HEK293 (cell line): ENCODE measurements around the gene ANKZF1.

Experiments used
- CTCF ChIA-PET: fragments of 350-600 bp; formaldehyde crosslinking; extraction: SDS; loops from one replicate; lab custom pipeline; 2021; ENCODE audit warnings: antibody characterized with exemption; lab: Yijun Ruan, JAX
- POLR2A ChIA-PET: fragments of 300-600 bp; formaldehyde crosslinking; extraction: SDS; loops from one replicate; lab custom pipeline; 2020; ENCODE audit warnings: antibody characterized with exemption, inconsistent platforms; lab: Yijun Ruan, JAX
- H3K27ac ChIP-seq: fragments of 200-500 bp; sonication (Bioruptor generic); 2 replicates; pipeline ENCODE4 v1.5.1; 2014; ENCODE audit warnings: low read depth, low read length, control low read depth, inconsistent platforms; ENCODE audit errors: extremely low read depth
- H3K36me3 ChIP-seq, 2 experiments: fragments of 200-500 bp in 1 of 2; sonication (Bioruptor generic) in 1 of 2; 1 replicate in 1 of 2; 2 replicates in 1 of 2; pipeline ENCODE4 v1.5.1; 2014 to 2017; ENCODE audit warnings: inconsistent platforms in 2 of 2, low read length in 2 of 2; ENCODE audit not compliant: control insufficient read depth in 2 of 2, insufficient read depth in 1 of 2
- H3K4me1 ChIP-seq: fragments of 200-500 bp; sonication (Bioruptor generic); 2 replicates; pipeline ENCODE4 v1.5.1; 2014; ENCODE audit warnings: mild to moderate bottlenecking, low read length, inconsistent platforms; ENCODE audit not compliant: control insufficient read depth, insufficient read depth
- H3K4me3 ChIP-seq: 2 replicates; pipeline ENCODE4 v1.5.1; 2011; ENCODE audit warnings: low read depth, mild to moderate bottlenecking, control low read depth, low read length, moderate library complexity
- H3K9me3 ChIP-seq: fragments of 200-500 bp; sonication (Bioruptor generic); 2 replicates; pipeline ENCODE4 v1.5.1; 2014; ENCODE audit warnings: low read depth, low read length, inconsistent platforms; ENCODE audit not compliant: control insufficient read depth, insufficient read depth
- MEIS1 ChIP-seq: sonication (generic); formaldehyde crosslinking; IDR thresholded peaks from 2 replicates; pipeline ENCODE4 v1.8.1; 2022; ENCODE audit warnings: missing genetic modification reagents, mild to moderate bottlenecking, borderline replicate concordance
- MYNN ChIP-seq: fragments of 450-650 bp; formaldehyde crosslinking; IDR thresholded peaks from 2 replicates; pipeline ENCODE4 v1.5.1; 2016; ENCODE audit warnings: missing biosample characterization, missing genetic modification characterization, borderline replicate concordance
- ZEB2 ChIP-seq: fragments of 450-650 bp; formaldehyde crosslinking; IDR thresholded peaks from 2 replicates; pipeline ENCODE4 v1.5.1; 2016; ENCODE audit warnings: missing biosample characterization, missing genetic modification characterization
- ZNF10 ChIP-seq: fragments of 450-650 bp; formaldehyde crosslinking; IDR thresholded peaks from 2 replicates; pipeline ENCODE4 v1.5.1; 2017; ENCODE audit warnings: missing biosample characterization, missing genetic modification characterization
- ZNF324 ChIP-seq: fragments of 450-650 bp; formaldehyde crosslinking; IDR thresholded peaks from 2 replicates; pipeline ENCODE4 v1.5.1; 2016; ENCODE audit warnings: missing biosample characterization, missing genetic modification characterization
- ZNF350 ChIP-seq: fragments of 450-650 bp; formaldehyde crosslinking; IDR thresholded peaks from 2 replicates; pipeline ENCODE4 v1.5.0; 2017; ENCODE audit warnings: missing biosample characterization, mild to moderate bottlenecking, missing genetic modification characterization
- ZNF366 ChIP-seq: fragments of 450-650 bp; formaldehyde crosslinking; conservative IDR thresholded peaks from 2 replicates; pipeline ENCODE4 v1.5.1; 2016; ENCODE audit warnings: missing biosample characterization, missing genetic modification characterization
- ZNF37A ChIP-seq: fragments of 450-650 bp; IDR thresholded peaks from 2 replicates; pipeline ENCODE4 v1.5.1; 2018; ENCODE audit warnings: missing biosample characterization, missing genetic modification characterization
- ZNF426 ChIP-seq: fragments of 450-650 bp; formaldehyde crosslinking; IDR thresholded peaks from 2 replicates; pipeline ENCODE4 v1.5.1; 2017; ENCODE audit warnings: missing biosample characterization, missing genetic modification characterization, mild to moderate bottlenecking, inconsistent platforms, moderate library complexity
- ZNF707 ChIP-seq: fragments of 450-650 bp; formaldehyde crosslinking; IDR thresholded peaks from 2 replicates; pipeline ENCODE4 v1.5.1; 2016; ENCODE audit warnings: missing biosample characterization, missing genetic modification characterization
- ZNF768 ChIP-seq: fragments of 450-650 bp; formaldehyde crosslinking; IDR thresholded peaks from 2 replicates; pipeline ENCODE4 v1.5.1; 2018; ENCODE audit warnings: missing biosample characterization, mild to moderate bottlenecking, missing genetic modification characterization
- TF ChIP-seq, protein P1 (sequence below): IDR thresholded peaks from 2 replicates; pipeline ENCODE4 v1.6.1; 2011; ENCODE audit warnings: mild to moderate bottlenecking, low read depth, low read length, borderline replicate concordance
- TF ChIP-seq, protein P2 (sequence below): sonication (generic); formaldehyde crosslinking; IDR thresholded peaks from 2 replicates; pipeline ENCODE4 v1.8.1; 2022; ENCODE audit warnings: mild to moderate bottlenecking, moderate library complexity, missing genetic modification reagents
- TF ChIP-seq, protein P3 (sequence below): fragments of 450-650 bp; formaldehyde crosslinking; IDR thresholded peaks from 2 replicates; pipeline ENCODE4 v1.5.1; 2016; ENCODE audit warnings: missing biosample characterization, missing genetic modification characterization
- TF ChIP-seq, protein P4 (sequence below): fragments of 450-650 bp; IDR thresholded peaks from 2 replicates; pipeline ENCODE4 v1.5.1; 2018; ENCODE audit warnings: missing biosample characterization, missing genetic modification characterization
- TF ChIP-seq, protein P5 (sequence below): fragments of 450-650 bp; formaldehyde crosslinking; IDR thresholded peaks from 2 replicates; pipeline ENCODE4 v1.5.1; 2017; ENCODE audit warnings: missing biosample characterization, missing genetic modification characterization
- TF ChIP-seq, protein P6 (sequence below): fragments of 450-650 bp; formaldehyde crosslinking; conservative IDR thresholded peaks from 2 replicates; pipeline ENCODE4 v1.5.1; 2016; ENCODE audit warnings: low read depth, missing biosample characterization, missing genetic modification characterization
- TF ChIP-seq, protein P7 (sequence below): fragments of 450-650 bp; formaldehyde crosslinking; IDR thresholded peaks from 2 replicates; pipeline ENCODE4 v1.5.1; 2016; ENCODE audit warnings: missing biosample characterization, missing genetic modification characterization

Gene ANKZF1

DNA sequence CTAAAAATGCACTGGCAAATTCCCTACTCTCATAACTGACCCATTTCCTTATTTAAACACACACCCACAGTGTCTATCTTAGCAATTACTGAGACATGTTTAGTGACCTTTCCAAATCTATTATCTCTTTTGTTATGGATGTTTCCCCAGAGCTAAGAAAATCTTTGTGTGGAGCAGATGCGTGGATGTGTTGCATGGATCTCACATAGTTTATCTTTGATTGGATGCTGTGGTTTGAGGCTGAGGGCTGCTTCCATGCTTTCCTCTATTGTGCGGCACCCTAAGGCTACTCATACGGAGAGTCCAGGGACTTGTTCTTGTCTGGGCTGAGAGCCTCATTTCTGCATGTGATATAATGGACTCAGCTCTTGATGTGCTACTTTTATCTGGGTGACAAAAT lies 4.7 kb downstream of the ANKZF1 start:
- Histone ChIP-seq H3K36me3 (peaks cover 17 to 79% of the 10 kb centered on the region in 2 experiments), H3K4me1 (no peaks in the 10 kb centered on the region; the same call in 1 of the 2 replicates), H3K4me3 (no peak overlapping the region), H3K27ac (no peak overlapping the region), H3K9me3 (no peaks in the 10 kb centered on the region)
- TF ChIP-seq MYNN (tag by site-specific recombination): no peak
- TF ChIP-seq, protein P1, sequence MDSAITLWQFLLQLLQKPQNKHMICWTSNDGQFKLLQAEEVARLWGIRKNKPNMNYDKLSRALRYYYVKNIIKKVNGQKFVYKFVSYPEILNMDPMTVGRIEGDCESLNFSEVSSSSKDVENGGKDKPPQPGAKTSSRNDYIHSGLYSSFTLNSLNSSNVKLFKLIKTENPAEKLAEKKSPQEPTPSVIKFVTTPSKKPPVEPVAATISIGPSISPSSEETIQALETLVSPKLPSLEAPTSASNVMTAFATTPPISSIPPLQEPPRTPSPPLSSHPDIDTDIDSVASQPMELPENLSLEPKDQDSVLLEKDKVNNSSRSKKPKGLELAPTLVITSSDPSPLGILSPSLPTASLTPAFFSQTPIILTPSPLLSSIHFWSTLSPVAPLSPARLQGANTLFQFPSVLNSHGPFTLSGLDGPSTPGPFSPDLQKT: no peak
- no peak for TF ChIP-seq ZNF324 (tag by site-specific recombination)
- no peak for TF ChIP-seq ZNF37A (tag by site-specific recombination)
- no peak for TF ChIP-seq ZNF768
- TF ChIP-seq, protein P2, sequence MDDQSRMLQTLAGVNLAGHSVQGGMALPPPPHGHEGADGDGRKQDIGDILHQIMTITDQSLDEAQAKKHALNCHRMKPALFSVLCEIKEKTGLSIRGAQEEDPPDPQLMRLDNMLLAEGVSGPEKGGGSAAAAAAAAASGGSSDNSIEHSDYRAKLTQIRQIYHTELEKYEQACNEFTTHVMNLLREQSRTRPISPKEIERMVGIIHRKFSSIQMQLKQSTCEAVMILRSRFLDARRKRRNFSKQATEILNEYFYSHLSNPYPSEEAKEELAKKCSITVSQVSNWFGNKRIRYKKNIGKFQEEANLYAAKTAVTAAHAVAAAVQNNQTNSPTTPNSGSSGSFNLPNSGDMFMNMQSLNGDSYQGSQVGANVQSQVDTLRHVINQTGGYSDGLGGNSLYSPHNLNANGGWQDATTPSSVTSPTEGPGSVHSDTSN (CRISPR knock-in tag): no peak
- TF ChIP-seq ZEB2 (tag by site-specific recombination): no peak
- TF ChIP-seq, protein P3, sequence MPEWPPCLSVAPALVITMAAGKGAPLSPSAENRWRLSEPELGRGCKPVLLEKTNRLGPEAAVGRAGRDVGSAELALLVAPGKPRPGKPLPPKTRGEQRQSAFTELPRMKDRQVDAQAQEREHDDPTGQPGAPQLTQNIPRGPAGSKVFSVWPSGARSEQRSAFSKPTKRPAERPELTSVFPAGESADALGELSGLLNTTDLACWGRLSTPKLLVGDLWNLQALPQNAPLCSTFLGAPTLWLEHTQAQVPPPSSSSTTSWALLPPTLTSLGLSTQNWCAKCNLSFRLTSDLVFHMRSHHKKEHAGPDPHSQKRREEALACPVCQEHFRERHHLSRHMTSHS (tag by site-specific recombination): no peak
- TF ChIP-seq ZNF366 (tag by site-specific recombination): no peak
- TF ChIP-seq, protein P4, sequence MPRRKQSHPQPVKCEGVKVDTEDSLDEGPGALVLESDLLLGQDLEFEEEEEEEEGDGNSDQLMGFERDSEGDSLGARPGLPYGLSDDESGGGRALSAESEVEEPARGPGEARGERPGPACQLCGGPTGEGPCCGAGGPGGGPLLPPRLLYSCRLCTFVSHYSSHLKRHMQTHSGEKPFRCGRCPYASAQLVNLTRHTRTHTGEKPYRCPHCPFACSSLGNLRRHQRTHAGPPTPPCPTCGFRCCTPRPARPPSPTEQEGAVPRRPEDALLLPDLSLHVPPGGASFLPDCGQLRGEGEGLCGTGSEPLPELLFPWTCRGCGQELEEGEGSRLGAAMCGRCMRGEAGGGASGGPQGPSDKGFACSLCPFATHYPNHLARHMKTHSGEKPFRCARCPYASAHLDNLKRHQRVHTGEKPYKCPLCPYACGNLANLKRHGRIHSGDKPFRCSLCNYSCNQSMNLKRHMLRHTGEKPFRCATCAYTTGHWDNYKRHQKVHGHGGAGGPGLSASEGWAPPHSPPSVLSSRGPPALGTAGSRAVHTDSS (tag by site-specific recombination): no peak
- no peak for TF ChIP-seq ZNF707
- TF ChIP-seq MEIS1 (CRISPR knock-in tag): no peak
- TF ChIP-seq ZNF350: no peak
- no peak for TF ChIP-seq ZNF426 (tag by site-specific recombination)
- TF ChIP-seq, protein P5, sequence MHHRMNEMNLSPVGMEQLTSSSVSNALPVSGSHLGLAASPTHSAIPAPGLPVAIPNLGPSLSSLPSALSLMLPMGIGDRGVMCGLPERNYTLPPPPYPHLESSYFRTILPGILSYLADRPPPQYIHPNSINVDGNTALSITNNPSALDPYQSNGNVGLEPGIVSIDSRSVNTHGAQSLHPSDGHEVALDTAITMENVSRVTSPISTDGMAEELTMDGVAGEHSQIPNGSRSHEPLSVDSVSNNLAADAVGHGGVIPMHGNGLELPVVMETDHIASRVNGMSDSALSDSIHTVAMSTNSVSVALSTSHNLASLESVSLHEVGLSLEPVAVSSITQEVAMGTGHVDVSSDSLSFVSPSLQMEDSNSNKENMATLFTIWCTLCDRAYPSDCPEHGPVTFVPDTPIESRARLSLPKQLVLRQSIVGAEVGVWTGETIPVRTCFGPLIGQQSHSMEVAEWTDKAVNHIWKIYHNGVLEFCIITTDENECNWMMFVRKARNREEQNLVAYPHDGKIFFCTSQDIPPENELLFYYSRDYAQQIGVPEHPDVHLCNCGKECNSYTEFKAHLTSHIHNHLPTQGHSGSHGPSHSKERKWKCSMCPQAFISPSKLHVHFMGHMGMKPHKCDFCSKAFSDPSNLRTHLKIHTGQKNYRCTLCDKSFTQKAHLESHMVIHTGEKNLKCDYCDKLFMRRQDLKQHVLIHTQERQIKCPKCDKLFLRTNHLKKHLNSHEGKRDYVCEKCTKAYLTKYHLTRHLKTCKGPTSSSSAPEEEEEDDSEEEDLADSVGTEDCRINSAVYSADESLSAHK (tag by site-specific recombination): no peak
- ChIA-PET POLR2A (no interaction called here), CTCF (interaction anchor here (0.6 to 1.0 kb wide), 2 partner anchors 61 to 251 kb away, joined by 3 read pairs; no protein-coding TSS in a partner anchor)

DNA sequence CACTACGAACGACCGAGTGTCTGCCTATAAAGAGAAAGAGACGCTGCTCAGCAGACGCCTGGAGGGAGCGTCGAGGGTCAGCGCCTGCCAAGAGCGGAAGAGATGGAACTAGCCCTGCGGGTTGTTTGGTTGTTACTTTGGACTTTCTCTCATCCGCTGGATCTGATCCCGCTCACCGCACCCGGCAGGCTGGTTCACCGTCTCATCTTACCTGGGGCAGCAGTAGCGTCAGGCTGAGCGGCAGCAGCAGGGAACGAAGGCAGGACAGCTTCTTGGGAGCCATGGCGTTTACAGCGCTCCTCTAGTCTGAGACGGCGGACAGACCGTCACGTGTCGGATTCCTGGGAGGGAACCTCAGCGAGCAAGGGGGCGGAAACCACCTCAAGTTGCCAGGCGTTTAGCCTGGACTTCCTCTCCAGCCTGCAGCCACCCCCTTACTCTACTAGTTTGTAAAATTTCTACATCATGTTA lies 13.7 kb downstream of the ANKZF1 start:
- H3K4me3 ChIP-seq: no peak overlapping the region
- ChIA-PET CTCF (interaction anchor here (2.0 kb wide), 1 partner anchor 52 kb away, joined by 8 read pairs; no protein-coding TSS in a partner anchor), POLR2A (interaction anchor here (0.6 kb wide), 1 partner anchor 242 kb away, joined by 3 read pairs; no protein-coding TSS in a partner anchor)
- no peak for TF ChIP-seq ZNF10
- TF ChIP-seq, protein P6, sequence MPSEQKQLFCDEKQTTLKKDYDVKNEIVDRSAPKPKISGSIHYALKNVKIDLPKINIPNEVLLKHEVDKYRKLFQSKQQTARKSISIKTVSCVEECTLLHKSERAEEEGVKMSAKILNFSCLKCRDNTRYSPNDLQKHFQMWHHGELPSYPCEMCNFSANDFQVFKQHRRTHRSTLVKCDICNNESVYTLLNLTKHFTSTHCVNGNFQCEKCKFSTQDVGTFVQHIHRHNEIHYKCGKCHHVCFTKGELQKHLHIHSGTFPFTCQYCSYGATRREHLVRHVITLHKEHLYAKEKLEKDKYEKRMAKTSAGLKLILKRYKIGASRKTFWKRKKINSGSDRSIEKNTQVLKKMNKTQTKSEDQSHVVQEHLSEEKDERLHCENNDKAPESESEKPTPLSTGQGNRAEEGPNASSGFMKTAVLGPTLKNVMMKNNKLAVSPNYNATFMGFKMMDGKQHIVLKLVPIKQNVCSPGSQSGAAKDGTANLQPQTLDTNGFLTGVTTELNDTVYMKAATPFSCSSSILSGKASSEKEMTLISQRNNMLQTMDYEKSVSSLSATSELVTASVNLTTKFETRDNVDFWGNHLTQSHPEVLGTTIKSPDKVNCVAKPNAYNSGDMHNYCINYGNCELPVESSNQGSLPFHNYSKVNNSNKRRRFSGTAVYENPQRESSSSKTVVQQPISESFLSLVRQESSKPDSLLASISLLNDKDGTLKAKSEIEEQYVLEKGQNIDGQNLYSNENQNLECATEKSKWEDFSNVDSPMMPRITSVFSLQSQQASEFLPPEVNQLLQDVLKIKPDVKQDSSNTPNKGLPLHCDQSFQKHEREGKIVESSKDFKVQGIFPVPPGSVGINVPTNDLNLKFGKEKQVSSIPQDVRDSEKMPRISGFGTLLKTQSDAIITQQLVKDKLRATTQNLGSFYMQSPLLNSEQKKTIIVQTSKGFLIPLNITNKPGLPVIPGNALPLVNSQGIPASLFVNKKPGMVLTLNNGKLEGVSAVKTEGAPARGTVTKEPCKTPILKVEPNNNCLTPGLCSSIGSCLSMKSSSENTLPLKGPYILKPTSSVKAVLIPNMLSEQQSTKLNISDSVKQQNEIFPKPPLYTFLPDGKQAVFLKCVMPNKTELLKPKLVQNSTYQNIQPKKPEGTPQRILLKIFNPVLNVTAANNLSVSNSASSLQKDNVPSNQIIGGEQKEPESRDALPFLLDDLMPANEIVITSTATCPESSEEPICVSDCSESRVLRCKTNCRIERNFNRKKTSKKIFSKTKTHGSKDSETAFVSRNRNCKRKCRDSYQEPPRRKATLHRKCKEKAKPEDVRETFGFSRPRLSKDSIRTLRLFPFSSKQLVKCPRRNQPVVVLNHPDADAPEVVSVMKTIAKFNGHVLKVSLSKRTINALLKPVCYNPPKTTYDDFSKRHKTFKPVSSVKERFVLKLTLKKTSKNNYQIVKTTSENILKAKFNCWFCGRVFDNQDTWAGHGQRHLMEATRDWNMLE (tag by site-specific recombination): no peak
- TF ChIP-seq, protein P7, sequence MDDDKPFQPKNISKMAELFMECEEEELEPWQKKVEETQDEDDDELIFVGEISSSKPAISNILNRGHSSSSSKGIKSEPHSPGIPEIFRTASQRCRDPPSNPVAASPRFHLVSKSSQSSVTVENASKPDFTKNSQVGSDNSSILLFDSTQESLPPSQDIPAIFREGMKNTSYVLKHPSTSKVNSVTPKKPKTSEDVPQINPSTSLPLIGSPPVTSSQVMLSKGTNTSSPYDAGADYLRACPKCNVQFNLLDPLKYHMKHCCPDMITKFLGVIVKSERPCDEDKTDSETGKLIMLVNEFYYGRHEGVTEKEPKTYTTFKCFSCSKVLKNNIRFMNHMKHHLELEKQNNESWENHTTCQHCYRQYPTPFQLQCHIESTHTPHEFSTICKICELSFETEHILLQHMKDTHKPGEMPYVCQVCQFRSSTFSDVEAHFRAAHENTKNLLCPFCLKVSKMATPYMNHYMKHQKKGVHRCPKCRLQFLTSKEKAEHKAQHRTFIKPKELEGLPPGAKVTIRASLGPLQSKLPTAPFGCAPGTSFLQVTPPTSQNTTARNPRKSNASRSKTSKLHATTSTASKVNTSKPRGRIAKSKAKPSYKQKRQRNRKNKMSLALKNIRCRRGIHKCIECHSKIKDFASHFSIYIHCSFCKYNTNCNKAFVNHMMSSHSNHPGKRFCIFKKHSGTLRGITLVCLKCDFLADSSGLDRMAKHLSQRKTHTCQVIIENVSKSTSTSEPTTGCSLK (tag by site-specific recombination): no peak
- TF ChIP-seq, protein P3 (tag by site-specific recombination): no peak

More for the DNA sequence above, 13.7 kb downstream of the ANKZF1 start:
- no peaks in the 10 kb centered on the region for H3K9me3 ChIP-seq
- peaks cover 0 to 38% of the 10 kb centered on the region in 2 experiments; a peak in 1 of 3 replicates for H3K36me3 ChIP-seq
- H3K4me1 ChIP-seq: peaks cover 5% of the 10 kb centered on the region; the same call in 1 of the 2 replicates
- H3K27ac ChIP-seq: no peak overlapping the region
